ENCODE results near the gene NOS1AP.

DNA sequence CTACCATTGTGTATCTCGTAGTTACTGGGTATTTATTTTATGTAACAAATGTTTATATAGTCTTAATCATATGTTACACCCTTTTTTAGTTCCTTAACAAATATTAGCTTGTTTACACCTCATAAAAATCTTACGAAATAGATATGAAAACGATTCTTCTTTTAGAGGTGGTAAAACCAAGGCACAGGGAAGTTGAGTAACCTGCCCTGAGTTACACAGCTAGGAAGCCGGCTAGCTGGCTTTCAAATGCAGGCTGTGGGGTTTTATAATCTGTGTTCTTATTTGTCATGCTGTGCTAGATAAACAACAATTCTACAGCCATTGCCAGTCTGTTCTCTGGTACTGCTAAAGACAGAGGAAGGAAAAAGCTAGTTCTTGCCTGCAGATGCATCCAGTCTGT, 109.6 kb downstream of the NOS1AP start:
- TF ChIP-seq POLR2A (IDR thresholded peaks at IDR 0.05; ENCODE audit: low read depth, low read length), result no peak
- TF ChIP-seq POLR2AphosphoS5 (IDR thresholded peaks at IDR 0.05; ENCODE audit: low read depth, low read length), result no peak
- TF ChIP-seq TAF1 (IDR thresholded peaks at IDR 0.05; ENCODE audit: borderline replicate concordance, low read depth, low read length), result no peak
